Vagina (tissue), 2 donors: ENCODE results near the gene EIF4E1B.

Experiments used
- CTCF ChIP-seq, 3 experiments: fragments of 450-650 bp in 2 of 3; fragments of 200-600 bp in 1 of 3; sonication (generic) in 1 of 3; IDR thresholded peaks; one replicate each; pipeline ENCODE4 v1.5.1; 2017 to 2019; ENCODE audit warnings: antibody characterized with exemption in 3 of 3, mild to moderate bottlenecking in 2 of 3, moderate library complexity in 2 of 3
- POLR2A ChIP-seq, 2 donors: fragments of 450-650 bp; IDR thresholded peaks; one replicate each; pipeline ENCODE4 v1.6.1; 2017; ENCODE audit warnings: antibody characterized with exemption in 2 of 2, mild to moderate bottlenecking in 2 of 2, moderate library complexity in 2 of 2
- POLR2AphosphoS5 ChIP-seq, 2 donors: sonication (generic); formaldehyde crosslinking; IDR thresholded peaks; one replicate each; pipeline ENCODE4 v1.9.0; 2017; ENCODE audit warnings: antibody characterized with exemption in 2 of 2, mild to moderate bottlenecking in 2 of 2, low read depth in 1 of 2; ENCODE audit not compliant: insufficient read depth in 1 of 2

DNA sequence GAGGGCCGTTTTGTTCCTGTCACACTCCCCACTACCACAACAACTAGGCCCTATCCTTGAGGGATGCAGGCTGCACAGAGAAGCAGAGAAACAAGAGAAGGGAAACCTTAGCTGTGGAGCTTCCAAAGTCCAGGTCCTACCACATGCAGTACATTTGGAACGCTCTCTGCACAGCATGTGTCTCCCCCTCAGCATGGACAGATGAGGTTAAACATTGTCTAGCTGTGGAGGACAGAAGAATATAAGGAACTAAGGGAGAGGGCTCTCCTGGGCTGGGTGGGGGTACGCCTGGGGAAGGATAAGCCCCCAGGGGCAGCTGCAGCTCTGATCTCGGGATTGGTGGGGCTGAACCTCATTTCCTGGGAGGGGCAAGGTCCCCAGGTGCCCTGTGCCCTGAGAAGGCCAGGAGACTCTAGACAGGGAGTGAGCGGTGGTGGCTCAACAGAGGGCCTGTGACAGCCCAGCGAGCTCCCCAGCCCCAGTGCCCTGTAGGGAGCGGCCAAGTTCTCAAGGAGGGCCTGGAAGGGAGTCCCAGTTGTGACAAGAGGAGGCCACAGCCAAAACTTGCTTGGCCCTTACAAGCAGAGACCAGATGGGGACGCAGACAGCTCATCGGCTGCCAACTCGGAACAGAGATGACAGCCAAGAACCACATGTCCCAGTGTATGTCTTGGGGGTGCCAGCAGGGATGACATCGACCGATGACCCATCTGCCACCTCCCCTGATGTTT lies 46.9 kb downstream of the EIF4E1B start:
- TF ChIP-seq CTCF (IDR thresholded peaks at IDR 0.05) = no peak
- no peak for TF ChIP-seq POLR2AphosphoS5 (IDR thresholded peaks at IDR 0.05; ENCODE audit: insufficient read depth in 1 of 2, low read depth in 1 of 2)
- TF ChIP-seq POLR2A (IDR thresholded peaks at IDR 0.05) = no peak
